HG03108 (cell line): ENCODE measurements around the gene CATSPER1.

ENCODE experiments used
- ATAC-seq: cut with Tn5 transposase; IDR thresholded peaks from one replicate; pipeline ENCODE4 v1.9.1; 2021; ENCODE audit warnings: moderate library complexity; ENCODE audit not compliant: unreplicated experiment

Gene CATSPER1

DNA sequence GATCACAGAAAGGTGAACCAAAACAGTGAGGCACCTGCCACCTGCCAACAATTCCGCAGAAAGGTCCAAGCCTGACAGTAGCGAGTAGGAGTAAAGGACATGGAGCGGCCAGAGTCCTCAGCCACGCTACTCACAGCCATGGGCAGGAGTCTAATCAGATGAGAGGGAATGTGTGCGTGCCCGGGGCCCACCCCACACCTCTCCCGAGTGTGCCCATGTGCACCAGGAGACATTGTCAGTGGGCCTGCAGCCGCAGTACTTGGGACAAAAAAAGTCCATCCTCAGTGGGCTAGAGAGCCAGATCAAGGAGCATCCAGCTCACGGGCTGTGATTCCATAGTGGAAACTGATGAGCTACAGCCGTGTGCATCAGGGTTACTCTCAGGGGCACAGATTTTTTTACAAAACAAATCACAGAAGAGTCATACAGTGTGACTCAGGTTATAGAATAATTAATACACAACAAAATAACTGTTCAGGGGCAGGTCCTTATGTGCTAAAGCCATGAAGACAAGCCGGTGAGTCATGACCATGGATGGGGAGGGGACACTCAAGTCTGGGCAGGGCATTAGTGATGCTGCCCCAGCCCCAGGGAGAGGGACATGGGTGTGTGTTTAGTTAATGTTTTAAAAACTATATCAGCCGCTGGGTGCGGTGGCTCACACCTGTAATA is 52.7 kb downstream of the CATSPER1 start:
- no peak for ATAC-seq

DNA sequence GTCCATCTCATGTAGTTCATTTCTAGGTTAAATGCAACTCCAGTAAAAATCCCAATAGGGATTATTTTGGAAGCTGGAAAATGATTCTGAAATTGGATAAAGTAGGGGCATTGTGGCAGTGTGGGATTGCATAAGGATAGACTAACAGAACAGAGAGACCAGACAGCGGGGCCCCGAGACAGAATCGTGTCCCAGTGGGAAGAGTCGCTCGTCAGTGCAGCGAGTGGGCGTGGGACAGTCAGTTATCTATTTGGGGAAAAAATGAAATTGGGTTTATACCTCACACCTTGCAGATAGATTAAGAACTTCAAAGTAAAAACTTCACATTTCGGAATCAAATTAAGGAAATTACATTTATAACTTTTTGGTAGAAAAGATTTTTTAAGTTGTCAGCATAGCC is 54.2 kb downstream of the CATSPER1 start:
- no peak for ATAC-seq

DNA sequence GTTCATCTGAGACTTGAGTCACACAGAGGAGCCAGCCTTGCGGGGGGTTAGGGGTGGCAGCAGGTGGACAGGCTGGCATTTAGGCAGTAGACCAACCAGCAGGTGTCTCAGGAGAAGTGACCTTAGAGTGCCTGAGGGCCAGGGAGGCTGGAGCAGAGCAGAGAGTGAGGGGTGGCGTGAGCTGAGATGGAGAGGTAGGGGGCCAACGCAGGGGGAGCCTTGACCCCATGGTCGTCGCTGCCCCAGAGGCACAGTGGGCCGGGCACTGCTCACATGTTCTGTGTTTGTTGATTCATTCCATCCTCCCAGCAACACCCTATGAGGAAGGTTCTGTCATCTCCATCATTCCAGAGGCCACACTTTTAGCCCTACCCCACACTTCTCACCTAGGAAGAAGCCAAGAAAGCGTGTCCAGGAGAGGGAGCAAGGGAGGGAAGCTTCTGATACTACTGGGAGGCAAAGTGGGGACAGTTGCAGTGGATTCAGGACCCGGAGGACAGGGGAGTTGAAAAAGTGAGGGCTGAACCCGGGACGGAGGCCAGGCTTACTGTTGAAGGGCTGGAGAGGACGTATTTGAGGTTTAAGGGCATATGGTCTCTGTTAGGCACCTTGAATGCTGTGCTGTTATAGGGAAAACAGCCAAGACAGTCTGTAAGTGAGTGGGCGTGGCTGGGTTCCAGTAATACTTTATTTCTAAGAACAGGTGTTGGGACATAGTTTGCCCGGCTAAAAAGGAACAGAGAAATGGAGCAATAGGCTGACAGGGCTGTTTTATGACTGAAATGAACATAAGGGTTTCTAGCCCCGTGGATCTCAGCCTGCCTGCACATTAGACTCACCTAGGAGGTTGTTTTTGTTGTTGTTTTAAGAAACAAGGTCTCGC is 57.4 kb downstream of the CATSPER1 start:
- ATAC-seq = no peak

DNA sequence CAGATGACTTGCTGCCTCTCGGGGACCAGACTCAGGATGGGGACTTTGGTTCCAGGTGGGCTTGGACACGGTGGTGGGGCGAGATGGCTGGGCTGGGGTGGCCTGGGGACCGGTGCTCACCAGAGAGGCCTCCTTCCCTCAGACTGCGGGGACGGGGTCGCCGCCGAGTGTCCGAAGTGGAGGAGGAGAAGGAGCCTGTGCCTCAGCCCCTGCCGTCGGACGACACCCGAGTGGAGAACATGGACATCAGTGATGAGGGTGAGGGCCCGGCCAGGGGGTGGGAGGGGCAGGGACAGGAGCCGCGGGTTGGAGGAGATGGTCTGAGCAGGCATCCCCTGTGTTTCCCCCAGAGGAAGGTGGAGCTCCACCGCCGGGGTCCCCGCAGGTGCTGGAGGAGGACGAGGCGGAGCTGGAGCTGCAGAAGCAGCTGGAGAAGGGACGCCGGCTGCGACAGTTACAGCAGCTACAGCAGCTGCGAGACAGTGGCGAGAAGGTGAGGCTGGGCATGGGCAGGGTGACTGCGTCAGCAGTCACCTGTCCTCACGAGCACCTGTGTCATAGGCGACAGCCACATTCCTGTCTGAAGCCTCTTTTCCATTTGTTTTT is 58.8 kb downstream of the CATSPER1 start:
- ATAC-seq = no peak
